ENCODE measurements around the gene REELD1. TPM values are rescaled to one million over a fixed set of nuclear protein-coding genes. Genes with fewer than 3 reads are reported as not detected.
A peak's percentile ranks its signal among the peaks of the same experiment; 100 is the strongest.

The REELD1 gene
- total and polyA plus RNA-seq, 9 of the 15 experiments (the other 6 are each of a cell fraction or from before 2014, with no cell fraction given): not detected

GRCh38 chr4:146235654-146236177 is 21.4 kb downstream of the REELD1 start:
- Histone ChIP-seq H3K79me2 (ENCODE audit: control insufficient read depth, insufficient read depth, low read length) (no peaks in the 10 kb centered on the region), H3K9me3 (replicated peaks; ENCODE audit: control insufficient read depth, insufficient read depth, low read depth, low read length) (no peaks in the 10 kb centered on the region), H3K27ac (ENCODE audit: extremely low read depth, low read depth, low read length) (no peak overlapping the region), H3K36me3 (ENCODE audit: control insufficient read depth, insufficient read depth, low read length) (no peaks in the 10 kb centered on the region), H3K9ac (ENCODE audit: insufficient read depth in 1 of 2, low read depth in 2 of 2, low read length in 2 of 2) (no peak overlapping the region; a peak in 1 of 4 replicates), H2AFZ (ENCODE audit: low read depth, low read length) (peak overlapping the region; percentile 32; the same call in 1 of the 2 replicates), H3K27me3 (ENCODE audit: control insufficient read depth in 2 of 2, insufficient read depth in 2 of 2, low read length in 2 of 2) (peaks cover 0 to 38% of the 10 kb centered on the region in 2 experiments; a peak in 3 of 5 replicates), H3K9me1 (ENCODE audit: control insufficient read depth, insufficient read depth, low read length) (no peaks in the 10 kb centered on the region), H4K20me1 (replicated peaks; ENCODE audit: control insufficient read depth, insufficient read depth, low read length) (no peaks in the 10 kb centered on the region), H3K4me2 (ENCODE audit: insufficient read depth, low read length) (peak overlapping the region; percentile 18; the same call in 1 of the 2 replicates), H3K4me3 (no peak overlapping the region), H3K4me1 (replicated peaks in 1 of 2; ENCODE audit: control insufficient read depth in 2 of 2, insufficient read depth in 2 of 2, low read length in 2 of 2) (no peaks in the 10 kb centered on the region)
- CTCF ChIA-PET (ENCODE audit: low intra/inter-chr PET ratio): no interaction called here
- BruUV-seq (replicated peaks): no TSS peak
- intact Hi-C loops (cut with micrococcal nuclease) (no loop called here), in situ Hi-C loops (cut with MboI) (no loop called here)
- POLR2A ChIA-PET: no interaction called here
- 7% methylated on average over 8 of the region's 8 CpGs for WGBS (ENCODE audit: insufficient coverage, low coverage, missing lambda C conversion rate)
- no peak for DNase-seq (ENCODE audit: extremely low read depth in 1 of 4, low spot score in 3 of 4)
- peak; percentile 75 for ATAC-seq
- FAIRE-seq: no peak
- TF ChIP-seq SLC30A9 (CRISPR knock-in tag; IDR thresholded peaks at IDR 0.05): no peak
- peak; percentile 72 for TF ChIP-seq L3MBTL2 (IDR thresholded peaks at IDR 0.05)
- 0 out of 2 replicates have a peak, but pooled peaks have one; percentile 46 for TF ChIP-seq CXXC5 (CRISPR knock-in tag; IDR thresholded peaks at IDR 0.05)
- TF ChIP-seq HINFP (tag; conservative IDR thresholded peaks at IDR 0.05; ENCODE audit: low read depth): no peak
- peak; percentile 58; the same call in 1 of the 2 replicates for TF ChIP-seq BACH1 (tag; IDR thresholded peaks at IDR 0.05)
- TF ChIP-seq ZNF449 (CRISPR knock-in tag; IDR thresholded peaks at IDR 0.05): 0 out of 2 replicates have a peak, but pooled peaks have one; percentile 26
- peak; percentile 89 for TF ChIP-seq ZNF584 (CRISPR knock-in tag; IDR thresholded peaks at IDR 0.05; ENCODE audit: low read depth)
- TF ChIP-seq ZNF395 (CRISPR knock-in tag; IDR thresholded peaks at IDR 0.05): peak; percentile 31; the same call in 1 of the 2 replicates
- 0 out of 2 replicates have a peak, but pooled peaks have one; percentile 6 for TF ChIP-seq THRB (CRISPR knock-in tag; conservative IDR thresholded peaks at IDR 0.05)
- no peak for TF ChIP-seq MYNN (IDR thresholded peaks at IDR 0.05)
- TF ChIP-seq MYNN (CRISPR knock-in tag; IDR thresholded peaks at IDR 0.05): no peak
- peak; percentile 50; the same call in 1 of the 2 replicates for TF ChIP-seq ATF3 (IDR thresholded peaks at IDR 0.05)
- TF ChIP-seq ATF3 (CRISPR knock-in tag; conservative IDR thresholded peaks at IDR 0.05): no peak
- peak; percentile 32; the same call in 1 of the 2 replicates for TF ChIP-seq CTBP1 (IDR thresholded peaks at IDR 0.05; ENCODE audit: borderline replicate concordance)
- peak; percentile 57; the same call in 1 of the 2 replicates for TF ChIP-seq GTF2A2 (tag; IDR thresholded peaks at IDR 0.05)
- no peak for TF ChIP-seq GABPA (tag; conservative IDR thresholded peaks at IDR 0.05; ENCODE audit: low read depth)

All from K562 (cell line).